WTC11 (cell line): ENCODE measurements around the gene PSMB11.

ENCODE experiments used
- CTCF ChIP-seq: fragments of 200-600 bp; IDR thresholded peaks from 2 replicates; pipeline ENCODE4 v1.8.0; 2022; ENCODE audit warnings: antibody characterized with exemption
- FOXP1 ChIP-seq: sonication (generic); formaldehyde crosslinking; IDR thresholded peaks from 2 replicates; pipeline ENCODE4 v1.8.0; 2022; ENCODE audit warnings: missing genetic modification reagents, mild to moderate bottlenecking, moderate library complexity, borderline replicate concordance
- KAT7 ChIP-seq: sonication (generic); formaldehyde crosslinking; IDR thresholded peaks from 2 replicates; pipeline ENCODE4 v1.8.1; 2023; ENCODE audit warnings: missing genetic modification reagents, mild to moderate bottlenecking, borderline replicate concordance
- NR2C2 ChIP-seq: sonication (generic); formaldehyde crosslinking; IDR thresholded peaks from 2 replicates; pipeline ENCODE4 v1.8.0; 2022; ENCODE audit warnings: mild to moderate bottlenecking, missing genetic modification reagents
- NR3C1 ChIP-seq: sonication (generic); formaldehyde crosslinking; conservative IDR thresholded peaks from 2 replicates; pipeline ENCODE4 v1.8.1; 2023; ENCODE audit warnings: low read depth, mild to moderate bottlenecking, missing genetic modification reagents

- TF ChIP-seq CTCF (no peak), FOXP1 (CRISPR knock-in tag) (no peak), KAT7 (CRISPR knock-in tag) (no peak), NR2C2 (CRISPR knock-in tag) (no peak), NR3C1 (CRISPR knock-in tag) (no peak)
Observed at GRCh38 chr14:23049011-23049410, 7.0 kb downstream of the PSMB11 start.
